Large intestine (tissue), 3 donors: ENCODE data around the gene TRAPPC10. TPM values are rescaled to one million over a fixed set of nuclear protein-coding genes. Genes with fewer than 3 reads are reported as not detected.
A peak's percentile ranks its signal among the peaks of the same experiment; 100 is the strongest.

Experiments
- DNase-seq, 2 donors: peaks; one replicate each; pipeline versions ENCODE4 v3.0.0 to v3.0.0-alpha.2; 2013
- H3K27ac ChIP-seq: one replicate; pipeline ENCODE4 v1.5.1; 2013; ENCODE audit warnings: low read length
- H3K27me3 ChIP-seq: 2 replicates; pipeline ENCODE4 v1.6.1; 2013; ENCODE audit warnings: low read length; ENCODE audit not compliant: control insufficient read depth, insufficient read depth
- H3K36me3 ChIP-seq: 2 replicates; pipeline ENCODE4 v1.6.1; 2013; ENCODE audit warnings: low read length; ENCODE audit not compliant: control insufficient read depth, insufficient read depth
- H3K4me1 ChIP-seq: one replicate; pipeline ENCODE4 v1.6.1; 2013; ENCODE audit warnings: low read length; ENCODE audit not compliant: control insufficient read depth, insufficient read depth
- H3K4me3 ChIP-seq: one replicate; pipeline ENCODE4 v1.5.1; 2013; ENCODE audit warnings: low read length
- H3K9me3 ChIP-seq: one replicate; pipeline ENCODE4 v1.6.1; 2013; ENCODE audit warnings: mild to moderate bottlenecking, low read depth, low read length, moderate library complexity; ENCODE audit not compliant: control insufficient read depth
- WGBS: methylation state at CpG from one replicate; pipeline ENCODE4 v1.1.5; 2013; ENCODE audit warnings: low lambda C conversion rate; ENCODE audit not compliant: insufficient coverage; 5-methylcytosine and 5-hydroxymethylcytosine counted together
- polyA plus RNA-seq: library from polyadenylated mRNA; unstranded; fragments of 120-200 nt; gene quantifications from one replicate; pipeline ENCODE4 v1.2.1, GENCODE V29; 2013

The TRAPPC10 gene
- polyA plus RNA-seq, 1 donor: 36.6 TPM

DNA sequence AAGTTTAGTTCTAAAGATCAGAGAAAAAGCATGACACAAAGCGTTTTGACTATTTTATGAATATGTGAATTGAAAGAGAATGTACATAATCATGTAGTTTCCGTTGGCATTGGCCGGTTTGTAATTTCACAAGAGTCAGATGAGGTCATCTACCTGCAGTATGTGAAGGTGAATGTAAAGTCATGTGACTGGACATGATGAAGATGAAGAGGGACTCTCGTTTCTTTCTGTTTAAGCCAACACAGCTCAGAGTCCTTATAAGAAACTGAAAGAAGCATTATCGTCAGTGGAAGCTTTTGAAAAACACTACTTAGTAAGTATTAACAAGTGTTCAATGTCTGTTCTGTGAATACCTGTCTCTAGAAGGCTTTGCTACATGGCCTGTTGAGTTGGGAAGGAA lies 64.2 kb downstream of the TRAPPC10 start:
- no peak overlapping the region for H3K27ac ChIP-seq
- H3K4me3 ChIP-seq: no peak overlapping the region
- WGBS: no CpG with 5 or more reads among the region's 5 CpGs
- H3K4me1 ChIP-seq: no peaks in the 10 kb centered on the region
- H3K9me3 ChIP-seq: no peaks in the 10 kb centered on the region
- no peaks in the 10 kb centered on the region for H3K27me3 ChIP-seq
- DNase-seq: no peak
- H3K36me3 ChIP-seq: peaks cover 57% of the 10 kb centered on the region

DNA sequence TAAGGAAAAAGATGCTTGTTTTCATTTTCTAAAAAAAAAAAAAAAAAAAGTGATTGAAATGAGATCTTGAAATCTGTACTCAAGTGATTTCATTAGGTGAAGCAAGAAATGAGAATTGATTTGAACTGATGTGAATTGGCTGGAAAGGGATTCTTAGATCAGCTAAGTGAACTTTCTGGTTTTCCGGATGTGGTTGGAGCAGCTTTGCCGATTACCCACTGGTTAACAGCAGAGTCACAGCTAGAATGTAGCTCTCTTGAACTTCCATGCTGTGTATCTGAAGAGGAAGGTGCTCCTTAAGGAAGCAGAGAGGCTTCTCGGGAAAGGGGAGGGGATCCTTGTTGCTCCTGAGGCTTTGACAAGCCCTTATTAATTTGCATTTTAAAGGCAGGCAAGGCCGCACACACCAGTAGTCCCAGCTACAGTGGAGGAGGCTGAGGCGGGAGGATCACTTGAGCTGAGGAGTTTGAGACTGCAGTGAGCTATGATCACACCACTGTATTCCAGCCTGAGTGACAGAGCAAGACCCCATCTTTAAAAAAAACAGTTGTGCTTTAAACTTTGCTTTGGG lies 66.4 kb downstream of the TRAPPC10 start:
- H3K27me3 ChIP-seq: no peaks in the 10 kb centered on the region
- peaks cover 64% of the 10 kb centered on the region for H3K36me3 ChIP-seq
- 92% methylated on average over 2 of the region's 5 CpGs for WGBS
- no peak overlapping the region for H3K27ac ChIP-seq
- H3K9me3 ChIP-seq: no peaks in the 10 kb centered on the region
- no peak overlapping the region for H3K4me3 ChIP-seq
- peaks cover 1% of the 10 kb centered on the region for H3K4me1 ChIP-seq
- DNase-seq: no peak

DNA sequence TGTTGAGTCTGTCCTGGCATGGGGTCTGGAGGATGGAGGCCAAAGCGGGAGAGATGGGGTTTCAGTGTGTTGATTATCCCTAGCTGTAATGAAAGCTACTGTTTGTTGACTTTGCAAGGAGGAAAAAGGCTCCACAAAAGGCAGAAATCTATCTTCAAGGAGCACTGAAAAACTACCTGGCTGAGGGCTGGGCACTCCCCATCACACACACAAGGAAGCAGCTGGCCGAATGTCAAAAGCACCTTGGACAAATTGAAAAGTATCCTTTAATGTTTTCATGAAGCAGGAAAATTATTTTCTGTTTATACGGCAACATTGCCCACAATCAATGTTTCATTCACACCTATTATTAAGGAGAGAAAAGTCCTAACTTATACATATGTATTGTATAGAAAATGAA lies 67.3 kb downstream of the TRAPPC10 start:
- Histone ChIP-seq H3K36me3 (peaks cover 66% of the 10 kb centered on the region), H3K4me3 (no peak overlapping the region), H3K9me3 (no peaks in the 10 kb centered on the region), H3K4me1 (peaks cover 6% of the 10 kb centered on the region), H3K27ac (no peak overlapping the region), H3K27me3 (no peaks in the 10 kb centered on the region)
- 100% methylated on average over 2 of the region's 3 CpGs for WGBS
- DNase-seq: no peak

DNA sequence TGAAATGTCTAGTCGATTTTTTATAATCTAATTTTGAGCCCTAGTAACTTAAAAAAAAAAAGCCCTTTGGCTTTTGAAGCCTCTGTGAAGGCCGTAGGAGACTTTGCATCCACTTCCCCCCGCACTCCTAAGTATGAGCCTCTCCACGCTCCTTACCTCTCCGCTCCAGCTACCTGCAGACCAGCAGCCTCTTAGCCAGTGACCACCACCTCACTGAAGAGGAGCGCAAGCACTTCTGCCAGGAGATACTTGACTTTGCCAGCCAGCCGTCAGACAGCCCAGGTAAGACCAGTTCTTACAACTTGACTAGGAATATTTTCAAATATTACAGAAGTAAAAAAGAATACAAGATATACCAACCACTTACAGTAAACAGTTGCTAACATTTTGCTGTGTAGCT lies 67.7 kb downstream of the TRAPPC10 start:
- H3K4me1 ChIP-seq: peaks cover 6% of the 10 kb centered on the region
- no peak overlapping the region for H3K27ac ChIP-seq
- no peaks in the 10 kb centered on the region for H3K9me3 ChIP-seq
- WGBS: 100% methylated on average over 1 of the region's 7 CpGs
- no peaks in the 10 kb centered on the region for H3K27me3 ChIP-seq
- H3K4me3 ChIP-seq: no peak overlapping the region
- peaks cover 65% of the 10 kb centered on the region for H3K36me3 ChIP-seq
- no peak for DNase-seq

DNA sequence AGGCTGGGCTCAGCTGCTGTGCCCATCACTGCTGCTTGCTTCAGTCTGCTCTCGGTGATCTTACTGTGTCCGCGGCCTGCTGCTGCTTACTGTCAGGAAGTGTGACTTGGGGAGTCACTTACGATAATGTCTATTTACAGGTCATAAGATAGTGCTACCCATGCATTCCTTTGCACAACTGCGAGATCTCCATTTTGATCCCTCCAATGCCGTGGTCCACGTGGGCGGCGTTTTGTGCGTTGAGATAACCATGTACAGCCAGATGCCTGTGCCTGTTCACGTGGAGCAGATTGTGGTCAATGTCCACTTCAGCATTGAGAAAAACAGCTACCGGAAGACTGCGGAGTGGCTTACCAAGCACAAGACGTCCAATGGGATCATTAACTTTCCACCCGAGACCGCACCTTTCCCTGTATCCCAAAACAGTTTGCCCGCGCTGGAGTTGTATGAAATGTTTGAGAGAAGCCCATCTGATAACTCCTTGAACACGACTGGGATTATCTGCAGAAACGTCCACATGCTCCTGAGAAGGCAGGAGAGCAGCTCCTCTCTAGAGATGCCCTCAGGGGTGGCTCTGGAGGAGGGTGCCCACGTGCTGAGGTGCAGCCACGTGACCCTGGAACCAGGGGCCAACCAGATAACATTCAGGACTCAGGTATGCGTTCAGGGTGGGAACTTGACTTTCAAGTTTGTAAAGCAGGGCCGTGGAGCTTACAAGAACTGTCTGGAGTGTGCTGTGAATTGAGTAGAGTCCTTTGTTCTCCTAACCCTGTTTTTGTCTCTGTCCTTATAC lies 70.7 kb downstream of the TRAPPC10 start:
- no peaks in the 10 kb centered on the region for H3K9me3 ChIP-seq
- peak overlapping the region; percentile 50 for H3K27ac ChIP-seq
- peaks cover 15% of the 10 kb centered on the region for H3K4me1 ChIP-seq
- no CpG with 5 or more reads among the region's 24 CpGs for WGBS
- H3K36me3 ChIP-seq: peaks cover 76% of the 10 kb centered on the region
- no peak overlapping the region for H3K4me3 ChIP-seq
- DNase-seq: peak; percentile 64 to 78
- no peaks in the 10 kb centered on the region for H3K27me3 ChIP-seq

DNA sequence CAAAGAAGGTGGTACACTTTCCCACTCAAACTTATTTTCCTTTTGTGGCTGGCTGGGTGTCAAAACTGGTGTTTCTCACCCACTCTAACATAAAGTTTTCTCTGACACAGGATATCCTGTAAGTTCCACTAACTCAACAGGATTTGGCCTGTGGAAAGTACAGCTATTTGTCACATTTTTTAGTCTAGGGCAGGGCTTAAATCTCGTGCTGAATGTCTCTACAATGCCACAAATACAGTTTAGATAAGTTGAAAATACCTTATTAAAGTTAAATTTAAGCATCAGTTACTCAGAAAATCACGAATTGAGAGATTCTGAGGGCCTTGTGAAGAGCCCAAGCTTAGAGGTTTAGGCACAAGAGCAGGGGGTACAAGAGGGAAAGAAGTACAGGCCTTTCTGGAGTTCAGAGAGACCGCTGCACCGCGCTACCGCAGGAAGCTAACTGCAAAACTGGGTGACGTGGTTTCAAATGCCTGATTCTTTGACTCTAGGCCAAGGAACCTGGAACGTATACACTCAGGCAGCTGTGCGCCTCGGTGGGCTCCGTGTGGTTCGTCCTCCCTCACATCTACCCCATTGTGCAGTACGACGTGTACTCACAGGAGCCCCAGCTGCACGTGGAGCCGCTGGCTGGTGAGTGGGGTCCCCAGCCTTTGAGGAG lies 71.7 kb downstream of the TRAPPC10 start:
- H3K9me3 ChIP-seq: no peaks in the 10 kb centered on the region
- peaks cover 77% of the 10 kb centered on the region for H3K36me3 ChIP-seq
- 67% methylated on average over 1 of the region's 16 CpGs for WGBS
- H3K27me3 ChIP-seq: no peaks in the 10 kb centered on the region
- H3K27ac ChIP-seq: peak overlapping the region; percentile 50
- no peak overlapping the region for H3K4me3 ChIP-seq
- peak in 1 of 2 donors; percentile 26 for DNase-seq
- H3K4me1 ChIP-seq: peaks cover 24% of the 10 kb centered on the region

DNA sequence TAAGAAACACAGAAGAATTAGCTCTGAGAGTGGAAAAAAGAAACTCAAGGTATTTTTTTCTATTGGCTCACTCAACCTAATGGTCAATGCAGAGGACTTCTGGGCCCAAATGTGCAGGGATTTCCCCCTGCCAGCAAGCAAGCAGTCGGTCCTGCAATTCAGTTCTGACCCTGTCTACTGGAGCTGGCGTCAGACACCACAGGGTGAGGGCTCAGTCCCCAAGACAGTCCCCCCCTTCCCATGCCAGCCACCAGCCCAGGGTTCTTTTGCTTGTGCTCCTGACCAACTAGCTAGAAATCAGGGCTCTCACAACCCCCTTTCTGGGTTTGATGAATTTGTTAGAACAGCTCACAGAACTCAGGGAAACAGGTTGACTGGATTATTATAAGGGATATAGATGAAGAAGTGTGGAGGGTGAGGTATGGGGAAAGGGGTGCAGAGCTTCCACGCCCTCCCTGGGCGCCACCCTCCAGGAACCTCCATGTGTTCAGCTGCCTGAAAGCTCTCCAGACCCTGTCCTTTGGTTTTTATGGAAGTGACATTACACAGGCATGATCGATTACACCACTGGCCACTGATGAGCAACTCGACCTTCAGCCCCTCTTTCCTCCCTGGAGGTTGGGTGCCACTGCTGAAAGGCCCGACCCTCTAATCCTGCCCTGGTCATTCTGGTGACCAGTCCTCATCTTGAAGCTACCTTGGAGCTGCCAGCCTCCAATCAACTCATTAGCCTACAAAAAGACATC lies 72.6 kb downstream of the TRAPPC10 start:
- no CpG with 5 or more reads among the region's 7 CpGs for WGBS
- Histone ChIP-seq H3K36me3 (peaks cover 69% of the 10 kb centered on the region), H3K4me1 (peaks cover 29% of the 10 kb centered on the region), H3K27me3 (no peaks in the 10 kb centered on the region), H3K9me3 (no peaks in the 10 kb centered on the region), H3K4me3 (no peak overlapping the region), H3K27ac (no peak overlapping the region)
- DNase-seq: no peak

DNA sequence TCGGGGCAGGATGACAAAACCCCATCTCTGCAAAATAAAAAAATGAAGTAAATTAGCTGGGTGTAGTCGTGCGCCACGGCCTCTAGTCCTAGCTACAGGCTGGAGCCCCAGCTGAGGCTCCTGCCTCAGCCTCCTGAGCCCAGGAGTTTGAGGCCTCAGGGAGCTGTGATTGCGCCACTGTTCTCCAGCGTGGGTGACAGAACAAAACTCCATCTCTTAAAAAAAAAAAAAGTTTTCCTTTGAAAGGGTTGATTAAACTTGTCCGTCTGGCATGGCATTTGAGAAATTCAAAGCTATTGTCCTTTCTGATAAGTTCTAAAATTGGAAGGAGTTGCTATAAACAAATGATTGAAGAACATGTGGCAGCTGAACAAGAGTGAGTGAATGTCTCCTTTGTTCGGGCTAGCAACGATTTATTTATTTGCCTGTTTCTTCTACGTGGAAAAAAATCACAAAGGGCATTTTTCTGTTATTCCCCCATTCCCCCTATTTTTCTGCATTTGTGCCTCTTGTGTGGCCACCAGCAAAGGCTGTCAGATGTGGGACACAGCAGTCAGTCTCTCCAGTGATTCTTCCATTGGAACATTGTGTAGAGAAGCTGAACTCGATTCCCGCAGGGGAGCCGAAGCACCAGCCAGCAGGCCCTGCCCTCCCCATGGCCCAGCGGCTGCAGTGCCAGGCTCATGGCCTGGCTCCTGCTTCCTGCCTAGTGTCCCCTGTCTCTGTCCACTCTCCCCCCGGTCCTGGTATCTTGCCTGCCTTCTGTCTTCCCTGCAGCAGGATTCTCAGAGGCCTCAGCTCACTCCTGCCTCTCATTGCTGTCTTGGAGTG lies 73.6 kb downstream of the TRAPPC10 start:
- H3K27me3 ChIP-seq: no peaks in the 10 kb centered on the region
- no peak for DNase-seq
- H3K36me3 ChIP-seq: peaks cover 72% of the 10 kb centered on the region
- no peak overlapping the region for H3K27ac ChIP-seq
- H3K4me1 ChIP-seq: peaks cover 39% of the 10 kb centered on the region
- no CpG with 5 or more reads among the region's 15 CpGs for WGBS
- H3K4me3 ChIP-seq: no peak overlapping the region
- no peaks in the 10 kb centered on the region for H3K9me3 ChIP-seq

DNA sequence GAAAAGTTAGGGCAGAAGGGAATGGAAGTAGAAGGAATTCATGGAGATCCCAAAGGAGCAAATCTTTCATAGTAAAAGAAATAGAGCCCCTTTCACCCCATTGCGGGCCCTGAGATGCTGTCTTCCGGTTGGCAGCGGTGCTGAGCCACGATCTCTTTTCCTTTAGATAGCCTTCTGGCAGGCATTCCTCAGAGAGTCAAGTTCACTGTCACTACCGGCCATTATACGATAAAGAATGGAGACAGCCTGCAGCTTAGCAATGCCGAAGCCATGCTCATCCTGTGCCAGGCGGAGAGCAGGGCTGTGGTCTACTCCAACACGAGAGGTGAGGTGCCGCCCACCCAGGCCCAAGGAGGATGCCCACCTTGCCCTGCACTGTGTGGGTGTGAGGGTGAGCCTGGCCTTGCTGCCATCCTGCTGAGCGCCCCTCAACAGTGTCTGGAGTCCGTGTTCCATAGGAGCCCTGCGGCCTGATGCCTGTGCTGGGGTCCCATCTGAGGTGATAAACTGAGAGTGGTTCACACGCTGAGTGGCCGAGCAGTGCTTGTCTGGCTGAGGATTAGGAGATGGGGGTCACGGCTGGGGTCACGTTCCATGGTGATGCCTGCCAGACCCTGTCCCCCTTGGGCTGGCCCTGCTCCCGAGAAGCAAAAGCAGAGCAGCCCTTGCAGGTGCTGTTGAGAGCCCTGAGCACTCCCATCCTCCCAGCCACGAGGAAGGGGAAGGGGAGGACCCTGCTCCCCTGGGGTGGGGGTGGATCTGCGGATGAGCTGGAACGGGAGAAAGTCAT lies 74.7 kb downstream of the TRAPPC10 start:
- no CpG with 5 or more reads among the region's 21 CpGs for WGBS
- Histone ChIP-seq H3K4me1 (peaks cover 40% of the 10 kb centered on the region), H3K27me3 (no peaks in the 10 kb centered on the region), H3K36me3 (peaks cover 66% of the 10 kb centered on the region), H3K27ac (no peak overlapping the region), H3K9me3 (no peaks in the 10 kb centered on the region), H3K4me3 (no peak overlapping the region)
- no peak for DNase-seq
